A673 (cell line): ENCODE measurements around the gene ALDOB. TPM values are rescaled to one million over a fixed set of nuclear protein-coding genes. Genes with fewer than 3 reads are reported as not detected.

ENCODE experiments used
- BruUV-seq: library from RNA; stranded (reverse); fragments of 400-500 nt; replicated peaks from 2 replicates; lab custom pipeline; 2021; lab: Mats Ljungman, UMichigan
- CTCF ChIA-PET: fragments of 300-600 bp; sonication (Branson Sonifier 250); formaldehyde crosslinking; loops from one replicate; lab custom pipeline; 2022; ENCODE audit warnings: antibody characterized with exemption; lab: Charles Lee
- POLR2A ChIA-PET: fragments of 300-600 bp; sonication (Branson Sonifier 250); formaldehyde crosslinking; loops from one replicate; lab custom pipeline; 2022; ENCODE audit warnings: antibody characterized with exemption; ENCODE audit not compliant: low non-redundant PET; lab: Charles Lee
- DNase-seq: peaks from one replicate; pipeline ENCODE4 v3.0.0-alpha.2; 2015; ENCODE audit warnings: low spot score
- H3K27ac ChIP-seq: fragments of 200-600 bp; sonication (generic); 2 replicates; pipeline ENCODE4 v1.5.1; 2016; ENCODE audit warnings: mixed run types, low read depth, mild to moderate bottlenecking, mixed read lengths, antibody characterized with exemption, low read length; ENCODE audit not compliant: poor library complexity, severe bottlenecking
- H3K27me3 ChIP-seq: fragments of 200-600 bp; sonication (generic); replicated peaks from 2 replicates; pipeline ENCODE4 v1.6.1; 2017; ENCODE audit warnings: mixed run types, low read depth, mild to moderate bottlenecking, mixed read lengths, antibody characterized with exemption, low read length; ENCODE audit not compliant: insufficient read depth, poor library complexity
- H3K36me3 ChIP-seq: fragments of 200-600 bp; sonication (generic); 2 replicates; pipeline ENCODE4 v1.6.1; 2016; ENCODE audit warnings: mixed run types, mild to moderate bottlenecking, mixed read lengths, antibody characterized with exemption, low read length; ENCODE audit not compliant: insufficient read depth, poor library complexity, severe bottlenecking
- H3K4me1 ChIP-seq: fragments of 200-600 bp; sonication (generic); 2 replicates; pipeline ENCODE4 v1.6.1; 2017; ENCODE audit warnings: mixed run types, mild to moderate bottlenecking, mixed read lengths, antibody characterized with exemption, low read length; ENCODE audit not compliant: insufficient read depth, poor library complexity, severe bottlenecking
- H3K4me3 ChIP-seq: fragments of 200-600 bp; sonication (generic); 2 replicates; pipeline ENCODE4 v1.5.1; 2016; ENCODE audit warnings: low read depth, mixed run types, mild to moderate bottlenecking, mixed read lengths, low read length; ENCODE audit not compliant: poor library complexity, severe bottlenecking
- H3K9me3 ChIP-seq: fragments of 200-600 bp; sonication (generic); 2 replicates; pipeline ENCODE4 v1.6.1; 2016; ENCODE audit warnings: mixed run types, low read depth, mild to moderate bottlenecking, mixed read lengths, antibody characterized with exemption, low read length; ENCODE audit not compliant: poor library complexity, severe bottlenecking
- EZH2 ChIP-seq: fragments of 200-600 bp; sonication (generic); IDR thresholded peaks from 2 replicates; pipeline ENCODE4 v1.6.1; 2017; ENCODE audit warnings: borderline replicate concordance, low read depth, mild to moderate bottlenecking, mixed read lengths, antibody characterized with exemption, low read length; ENCODE audit not compliant: poor library complexity, severe bottlenecking
- intact Hi-C: fragments of 100-400 bp; cut with micrococcal nuclease; formaldehyde crosslinking; loops from one replicate; pipeline ENCODE4 v1.10.0; 2022; ENCODE audit not compliant: unreplicated experiment
- total RNA-seq: library from RNA; stranded (reverse); gene quantifications from 2 replicates; pipeline ENCODE4 v1.2.3, GENCODE V29; 2021
- TF ChIP-seq, protein P1 (sequence below): fragments of 300-800, 200-600 bp; sonication (generic); conservative IDR thresholded peaks from 2 replicates; pipeline ENCODE4 v1.5.1; 2017; ENCODE audit warnings: low read depth, mild to moderate bottlenecking, antibody characterized with exemption, low read length, moderate library complexity, mixed read lengths

The ALDOB gene
- total RNA-seq, 1 experiment from 2014 or later = not detected

DNA sequence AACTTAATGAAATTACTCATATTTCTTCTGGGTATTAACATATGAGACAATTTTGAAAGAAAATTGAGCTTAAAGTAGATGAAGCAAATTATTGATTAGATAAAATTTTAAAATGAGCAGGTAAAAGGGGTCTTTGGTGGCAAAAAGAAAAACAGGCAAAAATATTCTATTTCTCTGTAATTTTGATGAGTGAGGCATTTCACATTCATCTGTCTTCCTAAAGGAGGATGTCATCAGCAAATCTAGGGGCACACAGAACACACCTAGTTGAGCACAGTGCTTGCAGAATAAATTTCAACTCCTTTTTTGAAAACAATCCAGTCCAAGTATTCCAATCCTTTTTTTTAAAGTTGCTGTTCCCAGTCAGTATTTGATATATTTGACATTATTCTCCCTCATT, 20.7 kb downstream of the ALDOB start:
- BruUV-seq = no TSS peak
- intact Hi-C loops = no loop called here

DNA sequence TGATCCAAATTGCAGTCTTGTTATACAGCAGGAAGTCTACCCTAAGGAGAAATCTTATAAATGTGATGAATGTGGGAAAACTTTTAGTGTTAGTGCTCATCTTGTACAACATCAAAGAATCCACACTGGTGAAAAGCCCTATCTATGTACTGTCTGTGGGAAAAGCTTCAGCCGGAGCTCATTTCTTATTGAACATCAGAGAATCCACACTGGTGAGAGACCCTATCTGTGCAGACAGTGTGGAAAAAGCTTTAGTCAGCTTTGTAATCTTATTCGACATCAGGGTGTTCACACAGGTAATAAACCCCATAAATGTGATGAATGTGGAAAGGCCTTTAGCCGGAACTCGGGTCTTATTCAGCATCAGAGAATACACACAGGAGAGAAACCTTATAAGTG, 26.5 kb downstream of the ALDOB start:
- ChIA-PET POLR2A (no interaction called here), CTCF (no interaction called here)
- H3K27me3 ChIP-seq = no peaks in the 10 kb centered on the region
- peaks cover 87% of the 10 kb centered on the region for H3K9me3 ChIP-seq
- TF ChIP-seq, protein P1, sequence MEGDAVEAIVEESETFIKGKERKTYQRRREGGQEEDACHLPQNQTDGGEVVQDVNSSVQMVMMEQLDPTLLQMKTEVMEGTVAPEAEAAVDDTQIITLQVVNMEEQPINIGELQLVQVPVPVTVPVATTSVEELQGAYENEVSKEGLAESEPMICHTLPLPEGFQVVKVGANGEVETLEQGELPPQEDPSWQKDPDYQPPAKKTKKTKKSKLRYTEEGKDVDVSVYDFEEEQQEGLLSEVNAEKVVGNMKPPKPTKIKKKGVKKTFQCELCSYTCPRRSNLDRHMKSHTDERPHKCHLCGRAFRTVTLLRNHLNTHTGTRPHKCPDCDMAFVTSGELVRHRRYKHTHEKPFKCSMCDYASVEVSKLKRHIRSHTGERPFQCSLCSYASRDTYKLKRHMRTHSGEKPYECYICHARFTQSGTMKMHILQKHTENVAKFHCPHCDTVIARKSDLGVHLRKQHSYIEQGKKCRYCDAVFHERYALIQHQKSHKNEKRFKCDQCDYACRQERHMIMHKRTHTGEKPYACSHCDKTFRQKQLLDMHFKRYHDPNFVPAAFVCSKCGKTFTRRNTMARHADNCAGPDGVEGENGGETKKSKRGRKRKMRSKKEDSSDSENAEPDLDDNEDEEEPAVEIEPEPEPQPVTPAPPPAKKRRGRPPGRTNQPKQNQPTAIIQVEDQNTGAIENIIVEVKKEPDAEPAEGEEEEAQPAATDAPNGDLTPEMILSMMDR = no peak
- no peak for TF ChIP-seq EZH2
- peaks cover 58% of the 10 kb centered on the region for H3K36me3 ChIP-seq
- no peak overlapping the region for H3K4me3 ChIP-seq
- no TSS peak for BruUV-seq
- H3K4me1 ChIP-seq = no peaks in the 10 kb centered on the region
- no peak for DNase-seq
- intact Hi-C loops = no loop called here
- no peak overlapping the region for H3K27ac ChIP-seq

More for the DNA sequence above, 20.7 kb downstream of the ALDOB start:
- no peak overlapping the region for H3K4me3 ChIP-seq
- ChIA-PET CTCF (no interaction called here), POLR2A (no interaction called here)
- DNase-seq = no peak
- H3K36me3 ChIP-seq = peaks cover 2% of the 10 kb centered on the region
- TF ChIP-seq EZH2 = no peak
- TF ChIP-seq, protein P1 = no peak
- no peaks in the 10 kb centered on the region for H3K4me1 ChIP-seq
- H3K27ac ChIP-seq = no peak overlapping the region
- H3K27me3 ChIP-seq = peaks cover 2% of the 10 kb centered on the region
- peaks cover 31% of the 10 kb centered on the region for H3K9me3 ChIP-seq

DNA sequence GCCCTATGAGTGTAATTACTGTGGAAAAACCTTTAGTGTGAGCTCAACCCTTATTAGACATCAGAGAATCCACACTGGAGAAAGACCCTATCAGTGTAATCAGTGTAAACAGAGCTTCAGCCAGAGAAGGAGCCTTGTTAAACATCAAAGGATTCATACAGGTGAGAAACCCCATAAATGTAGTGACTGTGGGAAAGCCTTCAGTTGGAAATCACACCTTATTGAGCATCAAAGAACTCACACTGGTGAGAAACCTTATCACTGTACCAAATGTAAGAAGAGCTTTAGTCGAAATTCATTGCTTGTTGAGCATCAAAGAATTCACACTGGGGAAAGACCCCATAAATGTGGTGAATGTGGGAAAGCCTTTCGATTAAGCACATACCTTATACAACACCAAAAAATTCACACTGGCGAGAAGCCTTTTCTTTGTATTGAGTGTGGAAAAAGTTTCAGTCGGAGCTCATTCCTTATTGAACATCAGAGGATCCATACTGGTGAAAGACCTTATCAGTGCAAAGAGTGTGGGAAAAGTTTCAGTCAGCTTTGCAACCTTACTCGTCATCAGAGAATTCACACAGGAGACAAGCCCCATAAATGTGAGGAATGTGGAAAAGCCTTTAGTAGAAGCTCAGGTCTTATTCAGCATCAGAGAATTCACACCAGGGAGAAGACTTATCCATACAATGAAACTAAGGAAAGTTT, 27.0 kb downstream of the ALDOB start:
- Histone ChIP-seq H3K36me3 (peaks cover 63% of the 10 kb centered on the region), H3K27me3 (no peaks in the 10 kb centered on the region), H3K9me3 (peaks cover 89% of the 10 kb centered on the region), H3K27ac (no peak overlapping the region), H3K4me1 (no peaks in the 10 kb centered on the region), H3K4me3 (no peak overlapping the region)
- ChIA-PET CTCF (no interaction called here), POLR2A (no interaction called here)
- no peak for DNase-seq
- intact Hi-C loops = no loop called here
- no peak for TF ChIP-seq EZH2
- TF ChIP-seq, protein P1 = no peak
- BruUV-seq = no TSS peak
